Measurements from ENCODE around the gene SF3A2.

DNA sequence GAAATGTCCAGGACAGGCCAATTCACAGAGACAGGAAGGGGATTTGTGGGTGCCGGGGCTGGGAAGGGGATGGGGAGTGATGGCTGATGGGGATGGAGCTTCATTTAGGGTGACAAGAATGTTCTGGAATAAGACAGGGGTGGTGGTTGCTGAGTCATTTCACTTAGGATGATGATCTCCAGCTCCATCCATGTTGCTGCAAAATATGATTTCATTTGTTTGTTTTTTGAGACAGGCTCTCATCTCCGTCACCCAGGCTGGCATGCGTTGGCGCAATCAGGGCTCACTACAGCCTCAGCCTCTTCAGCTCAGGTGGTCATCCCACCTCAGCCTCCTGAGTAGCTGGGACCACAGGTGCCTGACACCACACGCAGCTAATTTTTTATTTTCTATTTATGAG, 22.7 kb downstream of the SF3A2 start:
- TF ChIP-seq, protein P1, sequence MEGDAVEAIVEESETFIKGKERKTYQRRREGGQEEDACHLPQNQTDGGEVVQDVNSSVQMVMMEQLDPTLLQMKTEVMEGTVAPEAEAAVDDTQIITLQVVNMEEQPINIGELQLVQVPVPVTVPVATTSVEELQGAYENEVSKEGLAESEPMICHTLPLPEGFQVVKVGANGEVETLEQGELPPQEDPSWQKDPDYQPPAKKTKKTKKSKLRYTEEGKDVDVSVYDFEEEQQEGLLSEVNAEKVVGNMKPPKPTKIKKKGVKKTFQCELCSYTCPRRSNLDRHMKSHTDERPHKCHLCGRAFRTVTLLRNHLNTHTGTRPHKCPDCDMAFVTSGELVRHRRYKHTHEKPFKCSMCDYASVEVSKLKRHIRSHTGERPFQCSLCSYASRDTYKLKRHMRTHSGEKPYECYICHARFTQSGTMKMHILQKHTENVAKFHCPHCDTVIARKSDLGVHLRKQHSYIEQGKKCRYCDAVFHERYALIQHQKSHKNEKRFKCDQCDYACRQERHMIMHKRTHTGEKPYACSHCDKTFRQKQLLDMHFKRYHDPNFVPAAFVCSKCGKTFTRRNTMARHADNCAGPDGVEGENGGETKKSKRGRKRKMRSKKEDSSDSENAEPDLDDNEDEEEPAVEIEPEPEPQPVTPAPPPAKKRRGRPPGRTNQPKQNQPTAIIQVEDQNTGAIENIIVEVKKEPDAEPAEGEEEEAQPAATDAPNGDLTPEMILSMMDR (IDR thresholded peaks at IDR 0.05) = no peak
- TF ChIP-seq POLR2A (IDR thresholded peaks at IDR 0.05) = no peak

All from vagina (tissue), 2 donors.